HG03457 (cell line): ENCODE data around the gene ANKRD42.

Experiments used
- ATAC-seq: cut with Tn5 transposase; IDR thresholded peaks from one replicate; pipeline ENCODE4 v1.9.1; 2021; ENCODE audit warnings: moderate number of reproducible peaks; ENCODE audit not compliant: unreplicated experiment

Gene ANKRD42

DNA sequence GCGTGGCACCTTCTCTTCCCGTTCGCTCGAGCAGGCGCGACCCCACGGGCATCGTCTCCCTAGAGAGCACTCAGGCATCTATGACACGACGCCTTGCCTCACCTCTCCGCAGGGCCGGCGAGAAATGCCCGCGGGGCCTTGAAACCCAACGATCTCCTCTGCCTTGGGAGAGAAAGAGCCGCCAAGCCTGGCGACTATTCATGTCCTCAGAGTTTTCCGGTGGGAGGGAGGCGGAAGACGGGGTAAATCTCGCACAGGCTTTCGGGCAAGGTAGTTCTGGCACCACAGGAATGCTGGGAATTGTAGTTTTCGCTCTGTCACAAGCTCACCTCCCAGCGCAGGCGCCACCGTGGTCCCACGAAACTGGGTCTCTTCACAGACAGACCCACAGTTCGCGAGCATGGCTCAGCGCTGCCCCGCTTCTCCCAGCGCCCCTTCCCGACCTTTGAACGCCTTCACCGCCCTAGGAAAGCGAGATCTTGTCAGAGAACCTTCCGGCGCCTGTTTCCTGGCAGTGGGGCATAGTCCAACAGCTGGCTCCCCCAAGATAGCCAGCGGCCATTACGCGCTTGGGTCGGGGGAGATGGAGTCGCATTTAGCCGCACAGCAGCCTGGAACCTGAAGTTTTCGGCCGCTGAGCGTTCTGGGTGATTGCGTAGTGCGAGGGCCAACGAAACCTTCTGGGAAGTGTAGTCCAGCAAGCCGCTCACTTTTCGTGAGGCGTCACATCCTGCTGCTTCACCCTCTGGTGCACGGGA lies 92.4 kb downstream of the ANKRD42 start, which contains the start of gene CCDC90B:
TSS of gene CCDC90B (minus strand) at position 597 of the 758 bp plus-strand sequence. CDS start at position 202, 395 bp downstream.
- ATAC-seq, result peak; percentile 88

GRCh38 chr11:83287631-83288030 lies 94.1 kb downstream of the ANKRD42 start:
- ATAC-seq, result no peak

- no peak for ATAC-seq
These were observed 99.4 kb downstream of the ANKRD42 start for GRCh38 chr11:83292709-83293456.

DNA sequence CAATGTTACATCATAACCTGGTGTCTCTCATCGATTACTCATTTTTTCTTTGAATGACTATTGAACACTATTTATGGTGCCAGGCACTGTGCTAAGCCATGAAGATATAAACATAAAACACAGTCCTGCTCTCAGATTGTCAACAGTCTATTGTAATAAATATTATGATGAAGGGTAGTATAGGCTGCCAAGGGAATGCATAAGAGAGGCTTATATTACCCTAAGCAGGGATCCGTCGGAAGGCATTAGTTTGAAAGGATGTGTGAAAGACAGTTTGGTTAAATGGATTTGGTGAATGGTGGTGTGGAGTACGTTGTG lies 99.9 kb downstream of the ANKRD42 start:
- no peak for ATAC-seq

DNA sequence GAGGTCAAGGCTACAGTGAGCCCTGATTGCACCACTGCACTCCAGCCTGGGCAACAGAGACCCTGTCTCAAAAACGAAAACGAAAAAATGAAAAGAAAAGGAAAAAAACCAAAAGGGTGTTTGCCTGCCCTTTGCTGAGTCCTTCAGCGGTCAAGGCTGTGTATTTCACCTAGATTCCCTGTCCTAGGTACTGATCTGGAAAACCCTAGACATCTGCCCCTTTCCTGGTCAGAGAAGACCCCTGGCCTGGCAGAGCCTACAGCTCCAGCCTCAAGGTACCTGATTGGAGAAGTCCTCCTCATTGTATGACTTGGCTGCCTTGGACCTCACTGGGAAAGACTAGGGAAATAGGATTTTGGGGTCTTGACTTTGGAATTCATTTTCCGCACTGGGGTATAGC lies 100.7 kb downstream of the ANKRD42 start:
- ATAC-seq, result no peak
